A673 (cell line): ENCODE data around the gene MAST4. TPM values are rescaled to one million over a fixed set of nuclear protein-coding genes. Genes with fewer than 3 reads are reported as not detected.

Source experiments
- BruUV-seq: library from RNA; stranded (reverse); fragments of 400-500 nt; replicated peaks from 2 replicates; lab custom pipeline; 2021; lab: Mats Ljungman, UMichigan
- CTCF ChIA-PET: fragments of 300-600 bp; sonication (Branson Sonifier 250); formaldehyde crosslinking; loops from one replicate; lab custom pipeline; 2022; ENCODE audit warnings: antibody characterized with exemption; lab: Charles Lee
- POLR2A ChIA-PET: fragments of 300-600 bp; sonication (Branson Sonifier 250); formaldehyde crosslinking; loops from one replicate; lab custom pipeline; 2022; ENCODE audit warnings: antibody characterized with exemption; ENCODE audit not compliant: low non-redundant PET; lab: Charles Lee
- DNase-seq: peaks from one replicate; pipeline ENCODE4 v3.0.0-alpha.2; 2015; ENCODE audit warnings: low spot score
- H3K27ac ChIP-seq: fragments of 200-600 bp; sonication (generic); 2 replicates; pipeline ENCODE4 v1.5.1; 2016; ENCODE audit warnings: mixed run types, low read depth, mild to moderate bottlenecking, mixed read lengths, antibody characterized with exemption, low read length; ENCODE audit not compliant: poor library complexity, severe bottlenecking
- H3K27me3 ChIP-seq: fragments of 200-600 bp; sonication (generic); replicated peaks from 2 replicates; pipeline ENCODE4 v1.6.1; 2017; ENCODE audit warnings: mixed run types, low read depth, mild to moderate bottlenecking, mixed read lengths, antibody characterized with exemption, low read length; ENCODE audit not compliant: insufficient read depth, poor library complexity
- H3K36me3 ChIP-seq: fragments of 200-600 bp; sonication (generic); 2 replicates; pipeline ENCODE4 v1.6.1; 2016; ENCODE audit warnings: mixed run types, mild to moderate bottlenecking, mixed read lengths, antibody characterized with exemption, low read length; ENCODE audit not compliant: insufficient read depth, poor library complexity, severe bottlenecking
- H3K4me1 ChIP-seq: fragments of 200-600 bp; sonication (generic); 2 replicates; pipeline ENCODE4 v1.6.1; 2017; ENCODE audit warnings: mixed run types, mild to moderate bottlenecking, mixed read lengths, antibody characterized with exemption, low read length; ENCODE audit not compliant: insufficient read depth, poor library complexity, severe bottlenecking
- H3K4me3 ChIP-seq: fragments of 200-600 bp; sonication (generic); 2 replicates; pipeline ENCODE4 v1.5.1; 2016; ENCODE audit warnings: low read depth, mixed run types, mild to moderate bottlenecking, mixed read lengths, low read length; ENCODE audit not compliant: poor library complexity, severe bottlenecking
- H3K9me3 ChIP-seq: fragments of 200-600 bp; sonication (generic); 2 replicates; pipeline ENCODE4 v1.6.1; 2016; ENCODE audit warnings: mixed run types, low read depth, mild to moderate bottlenecking, mixed read lengths, antibody characterized with exemption, low read length; ENCODE audit not compliant: poor library complexity, severe bottlenecking
- CTCF ChIP-seq: fragments of 300-800, 200-600 bp; sonication (generic); conservative IDR thresholded peaks from 2 replicates; pipeline ENCODE4 v1.5.1; 2017; ENCODE audit warnings: low read depth, mild to moderate bottlenecking, antibody characterized with exemption, low read length, moderate library complexity, mixed read lengths
- EZH2 ChIP-seq: fragments of 200-600 bp; sonication (generic); IDR thresholded peaks from 2 replicates; pipeline ENCODE4 v1.6.1; 2017; ENCODE audit warnings: borderline replicate concordance, low read depth, mild to moderate bottlenecking, mixed read lengths, antibody characterized with exemption, low read length; ENCODE audit not compliant: poor library complexity, severe bottlenecking
- intact Hi-C: fragments of 100-400 bp; cut with micrococcal nuclease; formaldehyde crosslinking; loops from one replicate; pipeline ENCODE4 v1.10.0; 2022; ENCODE audit not compliant: unreplicated experiment
- total RNA-seq: library from RNA; stranded (reverse); gene quantifications from 2 replicates; pipeline ENCODE4 v1.2.3, GENCODE V29; 2021

Gene MAST4
- total RNA-seq, 1 experiment from 2014 or later: 4.5 TPM

GRCh38 chr5:67190410-67190809 is 594.2 kb downstream of the MAST4 start:
- no peak overlapping the region for H3K27ac ChIP-seq
- DNase-seq: no peak
- H3K4me3 ChIP-seq: no peak overlapping the region
- intact Hi-C loops: no loop called here
- H3K27me3 ChIP-seq: no peaks in the 10 kb centered on the region
- H3K36me3 ChIP-seq: no peaks in the 10 kb centered on the region
- no TSS peak for BruUV-seq
- H3K9me3 ChIP-seq: no peaks in the 10 kb centered on the region
- ChIA-PET POLR2A (no interaction called here), CTCF (no interaction called here)
- no peaks in the 10 kb centered on the region for H3K4me1 ChIP-seq
- no peak for TF ChIP-seq CTCF

- H3K36me3 ChIP-seq: no peaks in the 10 kb centered on the region
- TF ChIP-seq EZH2 (no peak), CTCF (no peak)
- no peak overlapping the region for H3K4me3 ChIP-seq
- ChIA-PET CTCF (no interaction called here), POLR2A (no interaction called here)
- H3K27ac ChIP-seq: no peak overlapping the region
- no peaks in the 10 kb centered on the region for H3K27me3 ChIP-seq
- no TSS peak for BruUV-seq
- DNase-seq: no peak
- no peaks in the 10 kb centered on the region for H3K4me1 ChIP-seq
- H3K9me3 ChIP-seq: no peaks in the 10 kb centered on the region
- intact Hi-C loops: no loop called here
Measured at GRCh38 chr5:67190861-67191260, 594.7 kb downstream of the MAST4 start.

GRCh38 chr5:67192719-67193438 is 596.7 kb downstream of the MAST4 start:
- Histone ChIP-seq H3K36me3 (no peaks in the 10 kb centered on the region), H3K9me3 (no peaks in the 10 kb centered on the region), H3K27ac (no peak overlapping the region), H3K4me1 (no peaks in the 10 kb centered on the region), H3K27me3 (no peaks in the 10 kb centered on the region), H3K4me3 (no peak overlapping the region)
- BruUV-seq: no TSS peak
- POLR2A ChIA-PET: no interaction called here
- intact Hi-C loops: no loop called here
- TF ChIP-seq CTCF (no peak), EZH2 (no peak)
- CTCF ChIA-PET: no interaction called here
- no peak for DNase-seq
